IPS-20b (cell line): ENCODE results near the gene GJB5.
"Not testable (repeated sequence)": the region's sequence is repeated elsewhere in the genome, so short reads cannot be mapped to it uniquely, and the experiment has no call there.

Experiments used
- H3K27ac ChIP-seq: one replicate; pipeline ENCODE4 v1.5.1; 2013; ENCODE audit warnings: low read length
- H3K27me3 ChIP-seq: 2 replicates; pipeline ENCODE4 v1.6.1; 2013; ENCODE audit warnings: mild to moderate bottlenecking, low read length, inconsistent platforms; ENCODE audit not compliant: insufficient read depth
- H3K36me3 ChIP-seq: 2 replicates; pipeline ENCODE4 v1.6.1; 2013; ENCODE audit warnings: low read depth, mild to moderate bottlenecking, inconsistent platforms, low read length, moderate library complexity; ENCODE audit not compliant: insufficient read depth
- H3K4me1 ChIP-seq: 2 replicates; pipeline ENCODE4 v1.6.1; 2013; ENCODE audit warnings: mild to moderate bottlenecking, control low read depth, inconsistent platforms, low read length, moderate library complexity; ENCODE audit not compliant: insufficient read depth
- H3K4me3 ChIP-seq: 2 replicates; pipeline ENCODE4 v1.5.1; 2013; ENCODE audit warnings: mild to moderate bottlenecking, low read length, inconsistent platforms
- H3K9ac ChIP-seq: 2 replicates; pipeline ENCODE4 v1.6.1; 2013; ENCODE audit warnings: low read depth, mild to moderate bottlenecking, inconsistent platforms, low read length, moderate library complexity
- H3K9me3 ChIP-seq: 2 replicates; pipeline ENCODE4 v1.6.1; 2013; ENCODE audit warnings: mild to moderate bottlenecking, low read depth, low read length, inconsistent platforms; ENCODE audit not compliant: insufficient read depth

Gene GJB5

GRCh38 chr1:34721646-34722355 is 33.0 kb upstream of the GJB5 start:
- H3K27me3 ChIP-seq: peaks cover 29% of the 10 kb centered on the region; the same call in 1 of the 2 replicates

GRCh38 chr1:34726861-34727260 is 28.0 kb upstream of the GJB5 start:
- Histone ChIP-seq H3K9ac (no peak overlapping the region), H3K27me3 (peaks cover 4% of the 10 kb centered on the region; the same call in 1 of the 2 replicates), H3K4me3 (no peak overlapping the region), H3K4me1 (no peaks in the 10 kb centered on the region), H3K27ac (no peak overlapping the region), H3K9me3 (no peaks in the 10 kb centered on the region), H3K36me3 (no peaks in the 10 kb centered on the region)

More at GRCh38 chr1:34721646-34722355, 33.0 kb upstream of the GJB5 start:
- Histone ChIP-seq H3K4me1 (no peaks in the 10 kb centered on the region), H3K27ac (no peak overlapping the region), H3K9ac (no peak overlapping the region), H3K36me3 (no peaks in the 10 kb centered on the region), H3K9me3 (no peaks in the 10 kb centered on the region), H3K4me3 (no peak overlapping the region)

- Histone ChIP-seq H3K27ac (no peak overlapping the region), H3K9ac (no peak overlapping the region), H3K27me3 (no peaks in the 10 kb centered on the region; the same call in 1 of the 2 replicates), H3K9me3 (no peaks in the 10 kb centered on the region), H3K4me1 (no peaks in the 10 kb centered on the region), H3K4me3 (no peak overlapping the region), H3K36me3 (no peaks in the 10 kb centered on the region)
Measured at GRCh38 chr1:34730485-34730884, 24.4 kb upstream of the GJB5 start.

GRCh38 chr1:34732831-34733230 is 22.0 kb upstream of the GJB5 start:
- H3K9ac ChIP-seq, H3K9me3 ChIP-seq, H3K27me3 ChIP-seq, H3K27ac ChIP-seq, H3K4me3 ChIP-seq, H3K4me1 ChIP-seq, H3K36me3 ChIP-seq: not testable (repeated sequence)

- no peak overlapping the region for H3K27ac ChIP-seq
- H3K4me1 ChIP-seq: no peaks in the 10 kb centered on the region
- no peak overlapping the region for H3K9ac ChIP-seq
- no peaks in the 10 kb centered on the region for H3K9me3 ChIP-seq
- H3K4me3 ChIP-seq: no peak overlapping the region
- H3K36me3 ChIP-seq: no peaks in the 10 kb centered on the region
- H3K27me3 ChIP-seq: peaks cover 7% of the 10 kb centered on the region
Measured at GRCh38 chr1:34736692-34737091, 18.2 kb upstream of the GJB5 start.

- not testable (repeated sequence) for H3K27ac ChIP-seq, H3K4me1 ChIP-seq, H3K4me3 ChIP-seq, H3K9me3 ChIP-seq, H3K36me3 ChIP-seq, H3K9ac ChIP-seq
- H3K27me3 ChIP-seq: peaks cover 13% of the 10 kb centered on the region
Measured at GRCh38 chr1:34737236-34737635, 17.6 kb upstream of the GJB5 start.

- H3K9ac ChIP-seq: no peak overlapping the region
- no peaks in the 10 kb centered on the region for H3K9me3 ChIP-seq
- H3K27ac ChIP-seq: no peak overlapping the region
- no peaks in the 10 kb centered on the region for H3K4me1 ChIP-seq
- H3K4me3 ChIP-seq: no peak overlapping the region
- no peaks in the 10 kb centered on the region for H3K36me3 ChIP-seq
- H3K27me3 ChIP-seq: peaks cover 22% of the 10 kb centered on the region
Measured at GRCh38 chr1:34739613-34740012, 15.2 kb upstream of the GJB5 start.

GRCh38 chr1:34740161-34740868 is 14.5 kb upstream of the GJB5 start:
- Histone ChIP-seq H3K4me1 (no peaks in the 10 kb centered on the region), H3K9me3 (no peaks in the 10 kb centered on the region), H3K4me3 (no peak overlapping the region), H3K27ac (no peak overlapping the region), H3K27me3 (peaks cover 22% of the 10 kb centered on the region), H3K9ac (no peak overlapping the region), H3K36me3 (no peaks in the 10 kb centered on the region)

- Histone ChIP-seq H3K9ac (no peak overlapping the region), H3K27ac (no peak overlapping the region), H3K27me3 (peaks cover 22% of the 10 kb centered on the region), H3K36me3 (no peaks in the 10 kb centered on the region), H3K4me3 (no peak overlapping the region), H3K4me1 (no peaks in the 10 kb centered on the region), H3K9me3 (no peaks in the 10 kb centered on the region)
Measured at GRCh38 chr1:34742667-34743270, 12.1 kb upstream of the GJB5 start.

- Histone ChIP-seq H3K4me3 (no peak overlapping the region), H3K4me1 (no peaks in the 10 kb centered on the region), H3K27ac (no peak overlapping the region), H3K9me3 (no peaks in the 10 kb centered on the region), H3K9ac (no peak overlapping the region), H3K27me3 (peaks cover 22% of the 10 kb centered on the region), H3K36me3 (no peaks in the 10 kb centered on the region)
Measured at GRCh38 chr1:34743775-34744174, 11.1 kb upstream of the GJB5 start.

- 0 out of 2 replicates have a peak, but pooled peaks cover 4% of the 10 kb centered on the region for H3K4me1 ChIP-seq
- no peaks in the 10 kb centered on the region for H3K9me3 ChIP-seq
- peaks cover 18% of the 10 kb centered on the region for H3K27me3 ChIP-seq
- H3K9ac ChIP-seq: no peak overlapping the region
- H3K36me3 ChIP-seq: no peaks in the 10 kb centered on the region
- no peak overlapping the region for H3K4me3 ChIP-seq
- no peak overlapping the region for H3K27ac ChIP-seq
Measured at GRCh38 chr1:34744851-34745250, 10.0 kb upstream of the GJB5 start.

GRCh38 chr1:34745666-34746065 is 9.2 kb upstream of the GJB5 start:
- peaks cover 17% of the 10 kb centered on the region for H3K27me3 ChIP-seq
- H3K27ac ChIP-seq: no peak overlapping the region

More at GRCh38 chr1:34745666-34746065, 9.2 kb upstream of the GJB5 start:
- Histone ChIP-seq H3K4me1 (0 out of 2 replicates have a peak, but pooled peaks cover 4% of the 10 kb centered on the region), H3K36me3 (no peaks in the 10 kb centered on the region), H3K9me3 (no peaks in the 10 kb centered on the region), H3K4me3 (no peak overlapping the region), H3K9ac (no peak overlapping the region)
